ENCODE data around the gene KCNA10. TPM values are rescaled to one million over a fixed set of nuclear protein-coding genes. Genes with fewer than 3 reads are reported as not detected.

Gene KCNA10
- total and polyA plus RNA-seq, 2 of the 13 experiments (the other 11 are each of a cell fraction or from before 2014, with no cell fraction given), result not detected

- no peaks in the 10 kb centered on the region for H3K4me1 ChIP-seq (ENCODE audit: insufficient read depth, low read length)
- no peak for TF ChIP-seq CC2D1A (CRISPR knock-in tag; IDR thresholded peaks at IDR 0.05)
- TF ChIP-seq ZNF276 (CRISPR knock-in tag; IDR thresholded peaks at IDR 0.05; ENCODE audit: low read depth), result no peak
- no peak for TF ChIP-seq RBFOX2 (IDR thresholded peaks at IDR 0.05; ENCODE audit: low read depth, low read length)
- no peak for TF ChIP-seq ATF7-NPFF (CRISPR knock-in tag; IDR thresholded peaks at IDR 0.05; ENCODE audit: low read depth)
- no peak for TF ChIP-seq MEIS2 (CRISPR knock-in tag; IDR thresholded peaks at IDR 0.05)
- TF ChIP-seq ZNF879 (CRISPR knock-in tag; IDR thresholded peaks at IDR 0.05), result no peak
- TF ChIP-seq JDP2 (CRISPR knock-in tag; IDR thresholded peaks at IDR 0.05; ENCODE audit: borderline replicate concordance), result no peak
- no peak for TF ChIP-seq ZNF615 (CRISPR knock-in tag; IDR thresholded peaks at IDR 0.05; ENCODE audit: borderline replicate concordance)
- TF ChIP-seq ZFYVE20 (CRISPR knock-in tag; IDR thresholded peaks at IDR 0.05; ENCODE audit: borderline replicate concordance, low read depth), result no peak
- TF ChIP-seq ZNF253 (CRISPR knock-in tag; IDR thresholded peaks at IDR 0.05; ENCODE audit: borderline replicate concordance), result no peak
- TF ChIP-seq SALL2 (CRISPR knock-in tag; IDR thresholded peaks at IDR 0.05), result no peak
- TF ChIP-seq ZSCAN25 (CRISPR knock-in tag; IDR thresholded peaks at IDR 0.05), result no peak
- no peak for TF ChIP-seq ZNF552 (CRISPR knock-in tag; IDR thresholded peaks at IDR 0.05; ENCODE audit: borderline replicate concordance)
- TF ChIP-seq GABPA (IDR thresholded peaks at IDR 0.05; ENCODE audit: low read depth, low read length), result no peak
- TF ChIP-seq GABPA (CRISPR knock-in tag; IDR thresholded peaks at IDR 0.05; ENCODE audit: low read depth), result no peak
- TF ChIP-seq ZBTB44 (CRISPR knock-in tag; IDR thresholded peaks at IDR 0.05), result no peak
- intact Hi-C loops (cut with micrococcal nuclease; ENCODE audit: unreplicated experiment) (no loop called here), in situ Hi-C loops (cut with HindIII; ENCODE audit: extremely low pct_ligation_motif_present, low pct_unique_long_range_greater_than_20kb) (no loop called here)
- H3K4me3 ChIP-seq (replicated peaks in 1 of 3; ENCODE audit: insufficient read depth in 1 of 3, low read depth in 2 of 3, low read length in 3 of 3), result no peak overlapping the region
- no peak overlapping the region for H2AFZ ChIP-seq (ENCODE audit: low read length)
- FAIRE-seq, result no peak
- no peak overlapping the region for H3K9ac ChIP-seq (ENCODE audit: insufficient read depth, low read depth, low read length)
- no peaks in the 10 kb centered on the region for H3K9me3 ChIP-seq (ENCODE audit: low read length)
- H4K20me1 ChIP-seq (ENCODE audit: insufficient read depth, low read length), result peaks cover 8% of the 10 kb centered on the region; the same call in 1 of the 2 replicates
- POLR2A ChIA-PET, result no interaction called here
- no peak overlapping the region for H3K4me2 ChIP-seq (ENCODE audit: low read depth, low read length)
- no peak for ATAC-seq
- H3K27me3 ChIP-seq (ENCODE audit: control insufficient read depth in 1 of 2, insufficient read depth in 2 of 2, low read length in 2 of 2), result peaks cover 4 to 21% of the 10 kb centered on the region in 2 experiments; a peak in 3 of 5 replicates
- BruUV-seq (replicated peaks), result no TSS peak
- WGBS (ENCODE audit: low lambda C conversion rate), result 13% methylated on average over 1 of the region's 1 CpG
- CTCF ChIA-PET (ENCODE audit: low intra/inter-chr PET ratio, low total read pairs), result no interaction called here
- no peak for DNase-seq (ENCODE audit: low spot score)
- no peaks in the 10 kb centered on the region for H3K36me3 ChIP-seq (replicated peaks in 1 of 2; ENCODE audit: control insufficient read depth in 1 of 2, insufficient read depth in 2 of 2, low read length in 2 of 2)
- no peaks in the 10 kb centered on the region for H3K79me2 ChIP-seq (ENCODE audit: insufficient read depth, low read length)
- H3K27ac ChIP-seq (ENCODE audit: extremely low read length, insufficient read depth, low read length), result no peak overlapping the region
These were observed 32.4 kb upstream of the KCNA10 start for GRCh38 chr1:110551278-110551809.

Measured in HepG2 (cell line).